Activated CD4-positive, alpha-beta memory T cell treated with anti-CD3 and anti-CD28 coated beads, Interleukin-2, amount 10 ng/mL, durations not matched to agents 7 days and 5 days (primary cell): Measurements from ENCODE around the gene DDC. TPM values are rescaled to one million over a fixed set of nuclear protein-coding genes. Genes with fewer than 3 reads are reported as not detected.

Experiments
- CTCF ChIA-PET: fragments of 350-600 bp; sonication (Branson Sonifier 250); formaldehyde crosslinking; loops from one replicate; lab custom pipeline; 2021; ENCODE audit warnings: antibody characterized with exemption, inconsistent platforms; lab: Charles Lee
- POLR2A ChIA-PET: fragments of 350-600 bp; sonication (Branson Sonifier 250); formaldehyde crosslinking; loops from one replicate; lab custom pipeline; 2021; ENCODE audit warnings: antibody characterized with exemption; lab: Charles Lee
- DNase-seq: peaks from one replicate; pipeline ENCODE4 v3.0.0-alpha.2; 2020
- H3K27ac Mint-ChIP-seq: one replicate; pipeline ENCODE4 v1.8.0; 2021; ENCODE audit warnings: mild to moderate bottlenecking, mixed read lengths
- H3K27me3 Mint-ChIP-seq: one replicate; pipeline ENCODE4 v1.8.0; 2021; ENCODE audit warnings: mixed read lengths
- H3K36me3 Mint-ChIP-seq: one replicate; pipeline ENCODE4 v1.8.0; 2021; ENCODE audit warnings: low read depth, mixed read lengths
- H3K4me1 Mint-ChIP-seq: one replicate; pipeline ENCODE4 v1.8.0; 2021; ENCODE audit warnings: mixed read lengths
- H3K4me3 Mint-ChIP-seq: one replicate; pipeline ENCODE4 v1.8.0; 2021; ENCODE audit warnings: mild to moderate bottlenecking, mixed read lengths
- H3K9me3 Mint-ChIP-seq: one replicate; pipeline ENCODE4 v1.8.0; 2021; ENCODE audit warnings: mixed read lengths
- total RNA-seq, 2 experiments: library from RNA; stranded (reverse); gene quantifications; one replicate each; pipeline ENCODE4 v1.2.3, GENCODE V29; 2021

The DDC gene
- total RNA-seq, 2 experiments from 2014 or later = not detected

- CTCF ChIA-PET = interaction anchor here (0.5 to 7.5 kb wide), 54 partner anchors 9 to 743 kb away, joined by 3 to 92 read pairs (median 4); partner anchors contain the start of gene ZPBP
- H3K9me3 Mint-ChIP-seq = no peaks in the 10 kb centered on the region
- POLR2A ChIA-PET = interaction anchor here (0.6 to 1.6 kb wide), 11 partner anchors 9 to 326 kb away, joined by 3 to 6 read pairs (median 3); partner anchors contain the start of gene FIGNL1
- H3K27me3 Mint-ChIP-seq = no peaks in the 10 kb centered on the region
- H3K27ac Mint-ChIP-seq = no peak overlapping the region
- H3K4me1 Mint-ChIP-seq = peaks cover 23% of the 10 kb centered on the region
- peak; percentile 81 for DNase-seq
- no peak overlapping the region for H3K4me3 Mint-ChIP-seq
- H3K36me3 Mint-ChIP-seq = no peaks in the 10 kb centered on the region
Observed at GRCh38 chr7:50418086-50418515, 147.1 kb downstream of the DDC start.

DNA sequence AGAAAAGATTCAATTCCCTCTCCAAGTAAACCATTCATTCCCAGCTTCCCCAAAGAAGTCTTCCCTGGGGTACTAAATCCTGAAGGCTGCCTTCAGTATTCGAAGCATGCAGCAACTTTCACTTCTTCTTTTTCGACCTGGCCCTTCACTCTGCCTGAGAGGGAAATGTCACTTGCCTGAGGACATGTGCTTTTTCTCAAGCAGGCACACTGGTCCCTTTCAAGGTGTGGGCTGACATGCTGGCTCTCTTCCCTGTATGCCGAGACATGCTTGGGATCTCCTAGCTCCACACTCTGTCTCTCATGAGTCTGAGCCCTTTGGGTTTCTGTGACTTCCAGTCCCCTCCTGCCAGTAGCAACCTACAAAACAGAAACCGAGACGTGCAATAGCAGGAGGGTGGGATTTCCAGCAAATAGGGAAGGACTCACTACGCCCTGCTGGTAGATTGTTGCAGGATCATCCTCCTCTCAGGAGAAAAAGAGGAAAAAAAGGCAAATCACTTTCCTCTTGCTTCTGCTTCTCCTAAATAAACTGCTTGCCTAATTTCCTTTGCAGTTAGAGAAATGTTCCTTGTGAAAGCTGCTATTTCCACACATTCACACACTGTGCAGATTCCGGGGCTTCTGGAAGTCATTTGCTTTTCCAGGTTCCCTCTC lies 148.6 kb downstream of the DDC start:
- no peaks in the 10 kb centered on the region for H3K9me3 Mint-ChIP-seq
- H3K4me3 Mint-ChIP-seq = no peak overlapping the region
- POLR2A ChIA-PET = interaction anchor here (0.7 to 1.7 kb wide), 2 partner anchors 30 to 211 kb away, joined by 3 to 6 read pairs; no protein-coding TSS in a partner anchor
- no peak for DNase-seq
- H3K27me3 Mint-ChIP-seq = no peaks in the 10 kb centered on the region
- peaks cover 27% of the 10 kb centered on the region for H3K4me1 Mint-ChIP-seq
- no peaks in the 10 kb centered on the region for H3K36me3 Mint-ChIP-seq
- CTCF ChIA-PET = interaction anchor here (1.0 to 7.5 kb wide), 13 partner anchors 8 to 324 kb away, joined by 3 to 92 read pairs (median 5); partner anchors contain the start of gene ZPBP
- no peak overlapping the region for H3K27ac Mint-ChIP-seq

DNA sequence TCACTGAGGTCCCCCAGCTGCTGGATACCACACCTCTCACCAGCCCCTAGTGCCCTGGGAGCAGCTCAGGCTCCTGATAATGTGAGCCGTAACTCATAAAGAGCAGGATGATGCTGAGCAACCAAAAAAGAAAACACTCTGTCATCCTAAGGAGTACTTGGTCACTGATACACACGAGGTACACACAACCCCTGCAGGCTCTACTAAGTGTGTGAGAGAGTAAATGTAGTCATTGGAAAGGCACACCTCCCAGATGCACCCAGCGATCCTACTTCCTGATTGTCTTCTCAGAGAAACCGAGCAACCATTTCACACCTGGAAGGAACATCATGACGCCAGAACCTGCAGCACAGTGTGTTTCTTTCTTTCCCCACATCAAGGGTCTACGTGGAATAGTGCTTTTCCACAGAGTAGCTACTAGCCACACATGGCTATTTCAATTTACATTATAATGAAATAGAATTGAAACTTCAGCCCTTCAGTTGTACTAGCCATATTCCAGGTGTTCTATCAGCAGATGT lies 149.3 kb downstream of the DDC start:
- Mint-ChIP-seq H3K36me3 (no peaks in the 10 kb centered on the region), H3K27ac (no peak overlapping the region), H3K27me3 (no peaks in the 10 kb centered on the region), H3K4me3 (no peak overlapping the region), H3K9me3 (no peaks in the 10 kb centered on the region), H3K4me1 (peaks cover 27% of the 10 kb centered on the region)
- POLR2A ChIA-PET = interaction anchor here (0.7 to 1.7 kb wide), 5 partner anchors 11 to 210 kb away, joined by 3 to 6 read pairs (median 3); partner anchors contain the start of gene FIGNL1
- CTCF ChIA-PET = interaction anchor here (1.0 to 7.5 kb wide), 11 partner anchors 8 to 323 kb away, joined by 3 to 92 read pairs (median 4); partner anchors contain the start of gene ZPBP
- no peak for DNase-seq

DNA sequence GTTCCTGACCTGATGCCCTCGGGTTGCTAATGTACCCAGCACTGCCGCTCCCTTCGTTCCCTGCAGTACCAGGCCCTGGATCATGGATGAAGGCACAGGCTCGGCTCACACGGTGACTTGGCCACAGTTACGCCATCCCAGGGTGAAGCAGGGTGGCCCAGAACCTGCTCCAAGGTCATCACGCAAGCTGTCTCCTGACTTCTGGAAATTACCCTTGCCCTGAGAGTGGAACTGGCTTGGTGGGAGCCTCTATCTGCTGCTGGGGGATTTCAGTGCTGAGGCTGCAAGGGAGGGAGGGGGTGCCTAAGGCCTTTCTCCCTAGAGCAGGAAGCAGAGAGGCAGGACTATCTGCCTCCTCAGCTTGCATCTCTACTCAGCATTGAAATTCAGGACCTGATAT lies 151.6 kb downstream of the DDC start:
- CTCF ChIA-PET = no interaction called here
- no peaks in the 10 kb centered on the region for H3K27me3 Mint-ChIP-seq

GRCh38 chr7:50412973-50413372 lies 152.2 kb downstream of the DDC start:
- no peaks in the 10 kb centered on the region for H3K27me3 Mint-ChIP-seq
- no peak overlapping the region for H3K27ac Mint-ChIP-seq
- no peak overlapping the region for H3K4me3 Mint-ChIP-seq
- H3K36me3 Mint-ChIP-seq = no peaks in the 10 kb centered on the region
- ChIA-PET POLR2A (interaction anchor here (1.2 kb wide), 1 partner anchor 11 kb away, joined by 3 read pairs; no protein-coding TSS in a partner anchor), CTCF (interaction anchor here (0.9 kb wide), 1 partner anchor 292 kb away, joined by 3 read pairs; no protein-coding TSS in a partner anchor)
- peaks cover 36% of the 10 kb centered on the region for H3K4me1 Mint-ChIP-seq
- no peaks in the 10 kb centered on the region for H3K9me3 Mint-ChIP-seq
- no peak for DNase-seq

More for the DNA sequence above, 151.6 kb downstream of the DDC start:
- POLR2A ChIA-PET = no interaction called here
- Mint-ChIP-seq H3K4me1 (peaks cover 38% of the 10 kb centered on the region), H3K27ac (no peak overlapping the region), H3K9me3 (no peaks in the 10 kb centered on the region), H3K4me3 (no peak overlapping the region), H3K36me3 (no peaks in the 10 kb centered on the region)
- no peak for DNase-seq

DNA sequence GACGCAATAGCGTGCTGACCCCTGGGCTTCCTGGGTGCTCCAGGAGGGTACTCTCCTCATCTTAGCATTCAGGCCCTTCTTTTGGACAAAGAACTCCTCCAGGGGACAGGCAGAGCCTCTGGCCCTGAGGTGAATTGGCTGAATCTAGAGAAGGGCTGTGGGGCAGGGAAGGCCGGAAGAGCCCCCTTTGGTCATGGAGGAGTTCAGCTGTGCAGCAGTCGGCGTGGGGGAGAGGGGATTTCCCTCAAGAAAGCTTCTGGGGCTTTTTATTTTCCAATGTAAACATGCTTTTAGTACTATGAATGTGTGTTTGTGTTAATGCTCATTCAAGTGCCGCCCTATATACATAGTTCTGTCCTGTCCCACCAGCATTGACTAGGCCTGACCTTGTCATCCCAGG lies 153.9 kb downstream of the DDC start:
- no peak for DNase-seq
- no peak overlapping the region for H3K27ac Mint-ChIP-seq
- CTCF ChIA-PET = no interaction called here
- no peak overlapping the region for H3K4me3 Mint-ChIP-seq
- H3K9me3 Mint-ChIP-seq = no peaks in the 10 kb centered on the region
- POLR2A ChIA-PET = no interaction called here
- peaks cover 32% of the 10 kb centered on the region for H3K4me1 Mint-ChIP-seq
- H3K27me3 Mint-ChIP-seq = no peaks in the 10 kb centered on the region
- H3K36me3 Mint-ChIP-seq = peaks cover 5% of the 10 kb centered on the region

GRCh38 chr7:50409856-50410745 lies 155.1 kb downstream of the DDC start:
- H3K36me3 Mint-ChIP-seq = peaks cover 14% of the 10 kb centered on the region
- no peak overlapping the region for H3K4me3 Mint-ChIP-seq
- no peaks in the 10 kb centered on the region for H3K27me3 Mint-ChIP-seq
- H3K9me3 Mint-ChIP-seq = no peaks in the 10 kb centered on the region
- ChIA-PET POLR2A (no interaction called here), CTCF (no interaction called here)
- peaks cover 32% of the 10 kb centered on the region for H3K4me1 Mint-ChIP-seq
- H3K27ac Mint-ChIP-seq = no peak overlapping the region
- DNase-seq = no peak

Other genes with a start within 250 kb of the DDC start
- 10 to 100 TPM; 39.7 to 41.2 TPM for gene FIGNL1, start 115.1 kb downstream of the DDC start, total RNA-seq
- gene GRB10, start 217.5 kb upstream of the DDC start, total RNA-seq = 10 to 100 TPM; 13.9 to 14.2 TPM